ENCODE measurements around the gene TMEM256. TPM values are rescaled to one million over a fixed set of nuclear protein-coding genes. Genes with fewer than 3 reads are reported as not detected.
A peak's percentile ranks its signal among the peaks of the same experiment; 100 is the strongest.

Gene TMEM256
- total and polyA plus RNA-seq, 9 of the 15 experiments (the other 6 are each of a cell fraction or from before 2014, with no cell fraction given), result 43.4 to 177 (median 68.5) TPM

DNA sequence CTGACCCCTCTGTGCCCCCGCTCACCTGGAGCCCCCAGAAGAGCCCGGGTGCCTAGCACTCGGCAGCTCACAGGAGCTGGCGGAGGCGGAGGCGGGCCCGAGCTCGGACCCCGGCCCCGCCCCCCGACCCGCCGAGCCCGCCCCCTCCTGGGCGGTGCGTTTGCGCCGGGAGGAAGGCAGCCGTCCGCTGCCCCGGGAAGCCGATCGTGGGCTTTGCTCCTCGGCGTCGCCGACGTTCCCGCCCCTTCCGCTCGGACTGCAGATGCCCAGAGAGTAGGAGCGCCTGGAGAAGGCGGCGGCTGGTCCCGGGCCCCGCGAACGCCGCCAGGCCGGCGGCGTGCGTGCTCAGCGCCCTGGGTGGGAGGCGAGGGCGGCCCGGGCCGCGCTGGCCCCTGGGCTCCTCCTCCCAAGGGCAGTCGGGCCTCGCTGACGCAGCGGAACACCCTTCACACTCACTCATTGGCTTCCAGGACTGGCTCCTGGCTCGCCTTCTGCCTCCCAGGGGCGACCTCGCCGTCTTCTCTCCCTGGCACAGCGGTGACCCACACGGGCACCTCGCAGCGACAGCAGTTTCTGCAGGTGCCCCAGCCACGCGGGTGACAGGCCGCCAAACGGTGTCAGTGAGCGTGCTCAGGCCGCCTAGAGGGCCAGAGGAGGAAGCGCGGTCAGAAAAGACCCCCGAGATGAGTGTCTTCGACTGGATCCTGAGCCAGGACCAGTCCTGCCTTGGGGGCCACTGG lies 9.3 kb downstream of the TMEM256 start, which contains the start of gene PLSCR3 (continued):
- TF ChIP-seq, protein P1, sequence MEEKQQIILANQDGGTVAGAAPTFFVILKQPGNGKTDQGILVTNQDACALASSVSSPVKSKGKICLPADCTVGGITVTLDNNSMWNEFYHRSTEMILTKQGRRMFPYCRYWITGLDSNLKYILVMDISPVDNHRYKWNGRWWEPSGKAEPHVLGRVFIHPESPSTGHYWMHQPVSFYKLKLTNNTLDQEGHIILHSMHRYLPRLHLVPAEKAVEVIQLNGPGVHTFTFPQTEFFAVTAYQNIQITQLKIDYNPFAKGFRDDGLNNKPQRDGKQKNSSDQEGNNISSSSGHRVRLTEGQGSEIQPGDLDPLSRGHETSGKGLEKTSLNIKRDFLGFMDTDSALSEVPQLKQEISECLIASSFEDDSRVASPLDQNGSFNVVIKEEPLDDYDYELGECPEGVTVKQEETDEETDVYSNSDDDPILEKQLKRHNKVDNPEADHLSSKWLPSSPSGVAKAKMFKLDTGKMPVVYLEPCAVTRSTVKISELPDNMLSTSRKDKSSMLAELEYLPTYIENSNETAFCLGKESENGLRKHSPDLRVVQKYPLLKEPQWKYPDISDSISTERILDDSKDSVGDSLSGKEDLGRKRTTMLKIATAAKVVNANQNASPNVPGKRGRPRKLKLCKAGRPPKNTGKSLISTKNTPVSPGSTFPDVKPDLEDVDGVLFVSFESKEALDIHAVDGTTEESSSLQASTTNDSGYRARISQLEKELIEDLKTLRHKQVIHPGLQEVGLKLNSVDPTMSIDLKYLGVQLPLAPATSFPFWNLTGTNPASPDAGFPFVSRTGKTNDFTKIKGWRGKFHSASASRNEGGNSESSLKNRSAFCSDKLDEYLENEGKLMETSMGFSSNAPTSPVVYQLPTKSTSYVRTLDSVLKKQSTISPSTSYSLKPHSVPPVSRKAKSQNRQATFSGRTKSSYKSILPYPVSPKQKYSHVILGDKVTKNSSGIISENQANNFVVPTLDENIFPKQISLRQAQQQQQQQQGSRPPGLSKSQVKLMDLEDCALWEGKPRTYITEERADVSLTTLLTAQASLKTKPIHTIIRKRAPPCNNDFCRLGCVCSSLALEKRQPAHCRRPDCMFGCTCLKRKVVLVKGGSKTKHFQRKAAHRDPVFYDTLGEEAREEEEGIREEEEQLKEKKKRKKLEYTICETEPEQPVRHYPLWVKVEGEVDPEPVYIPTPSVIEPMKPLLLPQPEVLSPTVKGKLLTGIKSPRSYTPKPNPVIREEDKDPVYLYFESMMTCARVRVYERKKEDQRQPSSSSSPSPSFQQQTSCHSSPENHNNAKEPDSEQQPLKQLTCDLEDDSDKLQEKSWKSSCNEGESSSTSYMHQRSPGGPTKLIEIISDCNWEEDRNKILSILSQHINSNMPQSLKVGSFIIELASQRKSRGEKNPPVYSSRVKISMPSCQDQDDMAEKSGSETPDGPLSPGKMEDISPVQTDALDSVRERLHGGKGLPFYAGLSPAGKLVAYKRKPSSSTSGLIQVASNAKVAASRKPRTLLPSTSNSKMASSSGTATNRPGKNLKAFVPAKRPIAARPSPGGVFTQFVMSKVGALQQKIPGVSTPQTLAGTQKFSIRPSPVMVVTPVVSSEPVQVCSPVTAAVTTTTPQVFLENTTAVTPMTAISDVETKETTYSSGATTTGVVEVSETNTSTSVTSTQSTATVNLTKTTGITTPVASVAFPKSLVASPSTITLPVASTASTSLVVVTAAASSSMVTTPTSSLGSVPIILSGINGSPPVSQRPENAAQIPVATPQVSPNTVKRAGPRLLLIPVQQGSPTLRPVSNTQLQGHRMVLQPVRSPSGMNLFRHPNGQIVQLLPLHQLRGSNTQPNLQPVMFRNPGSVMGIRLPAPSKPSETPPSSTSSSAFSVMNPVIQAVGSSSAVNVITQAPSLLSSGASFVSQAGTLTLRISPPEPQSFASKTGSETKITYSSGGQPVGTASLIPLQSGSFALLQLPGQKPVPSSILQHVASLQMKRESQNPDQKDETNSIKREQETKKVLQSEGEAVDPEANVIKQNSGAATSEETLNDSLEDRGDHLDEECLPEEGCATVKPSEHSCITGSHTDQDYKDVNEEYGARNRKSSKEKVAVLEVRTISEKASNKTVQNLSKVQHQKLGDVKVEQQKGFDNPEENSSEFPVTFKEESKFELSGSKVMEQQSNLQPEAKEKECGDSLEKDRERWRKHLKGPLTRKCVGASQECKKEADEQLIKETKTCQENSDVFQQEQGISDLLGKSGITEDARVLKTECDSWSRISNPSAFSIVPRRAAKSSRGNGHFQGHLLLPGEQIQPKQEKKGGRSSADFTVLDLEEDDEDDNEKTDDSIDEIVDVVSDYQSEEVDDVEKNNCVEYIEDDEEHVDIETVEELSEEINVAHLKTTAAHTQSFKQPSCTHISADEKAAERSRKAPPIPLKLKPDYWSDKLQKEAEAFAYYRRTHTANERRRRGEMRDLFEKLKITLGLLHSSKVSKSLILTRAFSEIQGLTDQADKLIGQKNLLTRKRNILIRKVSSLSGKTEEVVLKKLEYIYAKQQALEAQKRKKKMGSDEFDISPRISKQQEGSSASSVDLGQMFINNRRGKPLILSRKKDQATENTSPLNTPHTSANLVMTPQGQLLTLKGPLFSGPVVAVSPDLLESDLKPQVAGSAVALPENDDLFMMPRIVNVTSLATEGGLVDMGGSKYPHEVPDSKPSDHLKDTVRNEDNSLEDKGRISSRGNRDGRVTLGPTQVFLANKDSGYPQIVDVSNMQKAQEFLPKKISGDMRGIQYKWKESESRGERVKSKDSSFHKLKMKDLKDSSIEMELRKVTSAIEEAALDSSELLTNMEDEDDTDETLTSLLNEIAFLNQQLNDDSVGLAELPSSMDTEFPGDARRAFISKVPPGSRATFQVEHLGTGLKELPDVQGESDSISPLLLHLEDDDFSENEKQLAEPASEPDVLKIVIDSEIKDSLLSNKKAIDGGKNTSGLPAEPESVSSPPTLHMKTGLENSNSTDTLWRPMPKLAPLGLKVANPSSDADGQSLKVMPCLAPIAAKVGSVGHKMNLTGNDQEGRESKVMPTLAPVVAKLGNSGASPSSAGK (IDR thresholded peaks at IDR 0.05), result peak; percentile 96
- TF ChIP-seq MAFK (IDR thresholded peaks at IDR 0.05; ENCODE audit: low read length) (no peak), CCNT2 (IDR thresholded peaks at IDR 0.05; ENCODE audit: borderline replicate concordance, extremely low read depth, insufficient read length, low read depth, low read length) (peak; percentile 53), JUNB (CRISPR knock-in tag; conservative IDR thresholded peaks at IDR 0.05) (no peak), ZBTB9 (CRISPR knock-in tag; IDR thresholded peaks at IDR 0.05) (no peak), NR2C2 (CRISPR knock-in tag; IDR thresholded peaks at IDR 0.05) (no peak), NR2C2 (tag; IDR thresholded peaks at IDR 0.05) (peak; percentile 59), NELFE (IDR thresholded peaks at IDR 0.05; ENCODE audit: insufficient read depth, insufficient read length) (no peak), HMGN3 (IDR thresholded peaks at IDR 0.05; ENCODE audit: borderline replicate concordance, extremely low read depth, insufficient read length, low read depth, low read length) (peak; percentile 52), FOSL1 (tag; conservative IDR thresholded peaks at IDR 0.05) (no peak; the same call in 1 of the 2 replicates), POLR2G (IDR thresholded peaks at IDR 0.05; ENCODE audit: low read depth, low read length) (peak; percentile 88), KDM5B (IDR thresholded peaks at IDR 0.05; ENCODE audit: insufficient replicate concordance, low read depth, low read length) (peak; percentile 60)
- TF ChIP-seq, protein P2, sequence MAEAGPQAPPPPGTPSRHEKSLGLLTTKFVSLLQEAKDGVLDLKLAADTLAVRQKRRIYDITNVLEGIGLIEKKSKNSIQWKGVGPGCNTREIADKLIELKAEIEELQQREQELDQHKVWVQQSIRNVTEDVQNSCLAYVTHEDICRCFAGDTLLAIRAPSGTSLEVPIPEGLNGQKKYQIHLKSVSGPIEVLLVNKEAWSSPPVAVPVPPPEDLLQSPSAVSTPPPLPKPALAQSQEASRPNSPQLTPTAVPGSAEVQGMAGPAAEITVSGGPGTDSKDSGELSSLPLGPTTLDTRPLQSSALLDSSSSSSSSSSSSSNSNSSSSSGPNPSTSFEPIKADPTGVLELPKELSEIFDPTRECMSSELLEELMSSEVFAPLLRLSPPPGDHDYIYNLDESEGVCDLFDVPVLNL (CRISPR knock-in tag; IDR thresholded peaks at IDR 0.05; ENCODE audit: low read depth), result no peak
